ENCODE measurements around the gene RAB44. TPM values are rescaled to one million over a fixed set of nuclear protein-coding genes. Genes with fewer than 3 reads are reported as not detected.

The RAB44 gene
- polyA plus RNA-seq, 1 experiment = 0.04 TPM

GRCh38 chr6:36730424-36731380 is 33.1 kb downstream of the RAB44 start:
- Histone ChIP-seq H3K36me3 (ENCODE audit: control insufficient read depth, insufficient read depth, low read length) (no peaks in the 10 kb centered on the region), H3K27me3 (ENCODE audit: control insufficient read depth, insufficient read depth, low read length) (no peaks in the 10 kb centered on the region), H3K4me3 (ENCODE audit: low read depth, low read length) (no peak overlapping the region)
- TF ChIP-seq CTCF (IDR thresholded peaks at IDR 0.05; ENCODE audit: insufficient read depth, low read depth, low read length) = no peak
- ChIA-PET POLR2A (no interaction called here), CTCF (interaction anchor here (2.0 kb wide), 1 partner anchor 29 kb away, joined by 12 read pairs; no protein-coding TSS in a partner anchor)
- DNase-seq (ENCODE audit: low read depth) = no peak

GRCh38 chr6:36731622-36732310 is 34.1 kb downstream of the RAB44 start:
- POLR2A ChIA-PET = no interaction called here
- no peaks in the 10 kb centered on the region for H3K36me3 ChIP-seq (ENCODE audit: control insufficient read depth, insufficient read depth, low read length)

GRCh38 chr6:36733300-36733699 is 35.7 kb downstream of the RAB44 start:
- TF ChIP-seq CTCF (IDR thresholded peaks at IDR 0.05; ENCODE audit: insufficient read depth, low read depth, low read length) = no peak
- POLR2A ChIA-PET = no interaction called here
- no peaks in the 10 kb centered on the region for H3K27me3 ChIP-seq (ENCODE audit: control insufficient read depth, insufficient read depth, low read length)
- H3K36me3 ChIP-seq (ENCODE audit: control insufficient read depth, insufficient read depth, low read length) = no peaks in the 10 kb centered on the region
- no peak for DNase-seq (ENCODE audit: low read depth)
- no peak overlapping the region for H3K4me3 ChIP-seq (ENCODE audit: low read depth, low read length)
- CTCF ChIA-PET = interaction anchor here (0.6 to 5.1 kb wide), 6 partner anchors 9 to 118 kb away, joined by 3 to 21 read pairs (median 4); no protein-coding TSS in a partner anchor

More at GRCh38 chr6:36731622-36732310, 34.1 kb downstream of the RAB44 start:
- no peak for TF ChIP-seq CTCF (IDR thresholded peaks at IDR 0.05; ENCODE audit: insufficient read depth, low read depth, low read length)
- Histone ChIP-seq H3K4me3 (ENCODE audit: low read depth, low read length) (no peak overlapping the region), H3K27me3 (ENCODE audit: control insufficient read depth, insufficient read depth, low read length) (no peaks in the 10 kb centered on the region)
- no peak for DNase-seq (ENCODE audit: low read depth)
- CTCF ChIA-PET = interaction anchor here (2.0 to 5.1 kb wide), 3 partner anchors 28 to 117 kb away, joined by 11 to 21 read pairs (median 12); no protein-coding TSS in a partner anchor

- no peak for TF ChIP-seq CTCF (IDR thresholded peaks at IDR 0.05; ENCODE audit: insufficient read depth, low read depth, low read length)
- H3K36me3 ChIP-seq (ENCODE audit: control insufficient read depth, insufficient read depth, low read length) = no peaks in the 10 kb centered on the region
- ChIA-PET POLR2A (no interaction called here), CTCF (interaction anchor here (0.9 to 5.1 kb wide), 7 partner anchors 11 to 123 kb away, joined by 3 to 21 read pairs (median 12); no protein-coding TSS in a partner anchor)
- no peak overlapping the region for H3K4me3 ChIP-seq (ENCODE audit: low read depth, low read length)
- DNase-seq (ENCODE audit: low read depth) = no peak
- no peaks in the 10 kb centered on the region for H3K27me3 ChIP-seq (ENCODE audit: control insufficient read depth, insufficient read depth, low read length)
Measured at GRCh38 chr6:36734486-36735060, 36.9 kb downstream of the RAB44 start.
